CD4-positive, alpha-beta T cell treated with Interferon alpha-2 for 1 hour (primary cell): ENCODE measurements around the gene MRPL27.
"Not testable (repeated sequence)": the region's sequence is repeated elsewhere in the genome, so short reads cannot be mapped to it uniquely, and the experiment has no call there.

Experiments
- DNase-seq, 2 donors: peaks; one replicate each; pipeline ENCODE4 v3.0.0-alpha.2; 2020 to 2022

MRPL27 gene

GRCh38 chr17:50344731-50345365 is 28.1 kb downstream of the MRPL27 start:
- DNase-seq: no peak

DNA sequence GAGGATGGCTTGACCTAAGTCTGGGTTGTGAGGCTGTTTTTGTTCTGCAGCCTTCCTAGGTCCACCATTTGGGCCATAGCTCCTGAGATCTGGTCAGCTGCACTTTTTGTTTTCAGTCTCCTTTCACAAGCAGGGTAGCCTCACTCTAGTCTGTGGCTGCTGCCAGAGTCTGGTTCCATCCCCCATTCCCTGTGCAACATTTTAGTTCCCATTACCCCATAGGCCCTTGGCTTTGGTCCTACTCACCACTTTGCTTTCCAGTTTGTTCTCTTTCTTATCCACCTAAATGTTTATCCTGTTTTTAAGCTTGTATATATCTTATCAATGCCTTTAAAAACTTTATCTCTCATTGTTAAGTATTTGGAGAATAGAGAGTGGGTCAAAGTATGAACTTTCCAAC is 33.6 kb downstream of the MRPL27 start:
- DNase-seq: no peak

- DNase-seq: no peak
Measured at GRCh38 chr17:50338645-50339044, 34.3 kb downstream of the MRPL27 start.

- no peak for DNase-seq
Measured at GRCh38 chr17:50337956-50338355, 35.0 kb downstream of the MRPL27 start.

DNA sequence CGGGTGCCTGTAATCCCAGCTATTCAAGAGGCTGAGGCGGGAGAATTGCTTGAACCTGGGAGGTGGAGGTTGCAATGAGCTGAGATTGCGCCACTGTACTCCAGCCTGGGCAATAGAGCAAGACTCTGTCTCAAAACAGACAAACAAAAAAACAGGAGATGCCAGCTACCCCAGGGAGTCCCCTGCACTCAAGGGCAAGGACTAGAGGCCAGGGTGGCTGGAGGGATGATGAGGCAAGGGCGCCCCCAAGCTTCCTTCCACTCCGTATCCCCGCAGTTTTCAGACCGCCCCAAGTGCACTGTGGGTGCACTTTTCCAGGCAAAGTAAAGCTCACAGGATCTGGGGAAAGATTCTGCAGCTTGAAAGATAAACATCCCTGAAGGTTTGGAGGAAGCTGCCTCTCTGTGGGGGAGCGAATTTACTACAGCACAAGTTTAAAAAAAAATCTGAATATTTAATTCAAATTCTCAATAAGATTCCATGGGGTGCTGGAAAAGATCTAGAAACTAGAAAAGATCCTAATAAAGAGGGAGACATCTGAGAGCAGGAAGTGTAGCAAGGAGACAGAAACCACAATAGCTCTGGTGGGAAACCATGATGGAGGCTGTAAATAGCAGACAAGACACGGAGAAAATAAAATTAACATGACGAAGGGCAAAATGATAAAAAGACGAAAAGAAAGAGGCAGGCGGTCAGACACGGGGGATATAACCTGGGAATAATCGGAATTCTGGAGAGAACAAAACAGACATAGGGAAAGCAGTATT is 39.5 kb downstream of the MRPL27 start:
- DNase-seq: not testable (repeated sequence)

DNA sequence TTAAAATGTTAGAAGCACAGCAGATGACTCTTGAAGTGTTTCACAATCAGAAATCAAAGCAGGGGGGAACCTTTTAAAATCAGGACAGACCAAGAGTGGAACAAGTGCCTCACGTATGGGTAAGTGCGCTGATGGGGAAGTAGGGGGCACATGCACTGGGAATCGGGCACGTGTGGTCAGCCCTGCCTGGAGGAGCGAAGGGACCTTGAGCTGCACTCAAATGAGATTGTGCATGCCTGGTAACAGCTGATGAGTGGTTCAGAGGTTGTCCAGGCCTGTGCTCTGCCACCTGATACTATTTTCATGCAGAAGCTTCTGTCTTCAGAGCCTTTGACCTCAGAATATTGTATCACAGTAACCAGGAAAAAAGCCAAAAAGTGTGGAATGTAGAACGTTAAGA is 40.8 kb downstream of the MRPL27 start:
- DNase-seq: no peak

DNA sequence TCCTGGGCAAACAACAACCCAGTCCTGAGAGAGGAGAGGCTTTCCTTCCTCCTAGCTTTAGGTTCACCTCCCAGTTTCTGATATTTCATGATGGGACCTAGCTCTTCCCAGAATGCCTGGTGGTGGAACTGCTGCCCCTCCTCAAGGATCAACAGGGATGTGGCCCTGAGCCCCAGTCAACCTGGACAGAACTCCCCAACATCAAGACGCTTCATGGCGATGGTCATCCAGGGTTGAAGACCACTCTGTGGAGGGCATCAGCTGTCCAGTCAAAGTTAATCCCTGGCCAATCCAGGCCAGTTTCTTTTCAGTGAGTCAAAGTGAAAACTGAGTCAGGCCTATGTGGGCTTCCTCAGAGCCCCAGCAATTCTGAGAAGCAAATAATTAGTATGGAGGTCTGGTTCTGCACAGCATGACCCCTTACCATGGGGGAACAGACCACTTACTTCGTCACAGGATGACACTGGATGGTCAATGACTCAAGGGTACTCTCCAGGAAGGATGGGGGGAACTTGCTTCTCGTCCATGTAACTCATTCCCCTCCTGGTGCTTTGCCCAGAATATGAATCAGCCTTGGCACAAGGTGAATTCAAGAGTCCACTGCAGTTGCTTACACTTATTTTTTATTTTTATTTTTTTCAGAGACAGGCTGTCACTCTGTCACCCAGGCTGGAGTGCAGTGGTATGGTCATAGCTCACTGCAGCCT is 41.7 kb downstream of the MRPL27 start:
- no peak for DNase-seq

DNA sequence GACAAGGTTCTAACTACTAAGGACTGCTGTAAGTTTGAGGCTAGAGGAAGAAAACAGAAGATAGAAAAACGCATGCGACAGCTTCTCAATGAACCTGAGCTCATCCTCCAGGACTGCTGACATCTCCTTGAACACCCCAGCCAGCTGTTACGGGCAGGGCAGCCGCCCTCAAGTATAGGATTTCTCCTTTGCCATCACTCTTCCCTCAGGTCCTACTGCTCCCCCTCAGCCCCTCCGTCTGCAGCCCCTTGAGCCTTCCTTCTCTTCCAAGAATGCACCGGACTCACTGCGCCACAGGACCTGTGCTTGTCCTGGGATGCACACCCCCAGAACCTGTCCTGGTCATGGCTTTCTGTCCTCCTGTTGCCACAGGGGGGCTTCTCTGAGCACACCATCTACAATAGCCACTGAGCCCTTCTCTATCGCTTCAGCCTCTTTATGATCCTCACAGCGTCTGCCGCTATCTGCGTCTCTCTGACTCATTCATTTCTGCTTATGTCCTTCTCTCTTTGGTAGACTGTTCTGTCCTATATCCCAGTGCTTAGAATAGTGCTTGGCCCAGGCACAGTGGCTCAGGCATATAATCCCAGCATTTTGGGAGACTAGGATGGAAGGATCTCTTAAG is 42.7 kb downstream of the MRPL27 start:
- no peak for DNase-seq

DNA sequence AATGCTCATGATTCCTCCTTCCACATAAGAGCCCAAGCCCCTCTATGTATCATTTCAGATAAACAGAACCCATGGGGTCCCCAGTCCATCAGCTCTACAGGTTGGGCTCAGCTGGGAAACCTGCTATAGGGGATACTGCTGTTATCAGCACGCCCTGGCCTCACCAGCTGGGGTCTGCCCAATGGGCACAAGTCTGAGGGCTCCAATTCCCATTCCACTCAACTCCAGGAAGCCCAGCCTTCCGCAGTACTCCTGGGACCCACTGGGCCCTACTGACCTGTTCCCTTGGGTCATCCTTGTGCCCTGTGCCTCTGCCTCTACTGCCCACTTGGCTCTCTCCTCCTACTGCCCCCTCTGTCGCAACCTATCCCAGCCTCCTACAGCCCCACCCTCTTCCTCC is 43.3 kb downstream of the MRPL27 start:
- no peak for DNase-seq

DNA sequence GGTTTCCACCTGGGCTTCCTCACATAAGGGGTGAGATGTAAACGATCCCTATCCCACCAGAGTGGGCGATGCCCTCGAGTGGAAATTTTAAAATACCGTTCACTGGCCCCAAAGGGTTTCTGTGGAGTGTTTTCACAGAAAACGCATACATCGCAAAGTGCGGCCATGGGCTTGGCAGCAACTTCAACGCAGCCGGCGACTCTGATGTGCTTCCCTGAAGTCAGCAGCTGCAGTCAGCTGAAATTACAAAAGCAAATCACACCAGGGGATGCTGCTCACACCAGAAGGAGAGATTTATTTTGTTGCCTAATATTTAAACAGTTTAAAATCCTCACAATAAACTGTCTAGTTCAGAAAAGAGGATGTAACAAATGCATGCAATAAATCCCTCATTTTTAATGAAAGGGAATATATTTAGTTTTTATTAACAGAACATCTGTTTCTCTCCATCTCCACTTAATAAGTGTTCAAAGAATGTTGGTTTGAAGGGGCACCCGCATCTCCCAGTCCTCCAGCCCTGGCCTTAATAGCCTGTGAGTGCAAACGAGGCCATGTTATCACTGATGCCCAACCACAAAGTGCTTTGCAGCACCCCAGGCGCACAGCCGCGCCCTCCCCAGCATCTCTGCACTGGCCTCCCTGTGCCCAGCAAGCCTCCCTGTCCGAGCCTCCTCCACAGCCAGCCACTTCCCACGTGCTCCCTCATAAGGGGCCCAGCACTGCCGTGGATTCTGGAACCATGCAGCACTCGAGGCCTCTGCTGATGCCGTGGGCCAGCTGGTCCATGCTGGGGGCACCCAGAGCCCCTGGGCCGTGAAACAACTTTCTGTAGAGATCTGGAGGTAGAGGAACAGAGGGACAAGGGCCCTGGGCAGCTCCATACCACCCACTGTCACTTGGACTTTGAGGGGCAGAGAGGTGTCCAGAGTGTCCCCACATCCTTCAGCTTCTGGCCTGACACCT is 44.3 kb downstream of the MRPL27 start:
- no peak for DNase-seq

GRCh38 chr17:50326831-50327364 is 46.1 kb downstream of the MRPL27 start:
- DNase-seq: no peak

DNA sequence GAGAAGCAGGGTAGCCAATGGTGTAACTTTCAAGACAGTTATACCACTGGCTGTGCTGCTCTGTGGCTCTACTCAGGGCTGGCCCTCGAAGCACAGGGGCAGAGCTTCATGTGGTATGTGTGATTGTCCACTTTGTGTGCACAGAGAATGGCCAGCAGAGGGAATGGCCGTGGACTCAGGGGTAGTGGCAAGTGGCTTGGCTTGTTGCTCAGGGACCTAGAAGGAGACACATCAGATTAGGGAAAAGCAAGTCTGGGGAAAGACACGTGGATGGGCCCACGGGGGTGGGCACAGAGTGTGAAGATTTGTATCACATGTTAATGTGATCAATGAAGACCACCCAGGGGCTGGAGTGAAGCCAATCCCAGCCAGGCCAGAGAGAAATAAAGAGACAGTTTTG is 47.1 kb downstream of the MRPL27 start:
- no peak for DNase-seq

- no peak for DNase-seq
Measured at GRCh38 chr17:50323060-50323459, 49.9 kb downstream of the MRPL27 start.

DNA sequence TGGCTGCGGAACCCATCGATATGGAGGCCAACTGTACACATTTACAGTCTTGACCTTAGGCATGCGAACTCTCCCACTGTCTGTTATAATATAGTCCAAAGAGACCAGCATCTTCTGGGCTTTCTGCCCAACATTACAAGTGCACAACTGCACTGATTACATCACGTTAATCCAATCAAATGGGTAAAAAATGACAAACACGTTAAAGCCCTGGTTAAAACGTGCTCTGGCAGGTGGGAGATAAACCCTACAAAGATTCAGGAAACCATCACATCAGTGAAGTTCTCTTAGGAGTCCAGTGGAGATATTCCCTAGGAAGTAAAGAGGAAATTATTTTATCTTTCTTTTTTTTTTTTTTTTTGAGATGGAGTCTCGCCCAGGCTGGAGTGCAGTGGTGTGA is 50.7 kb downstream of the MRPL27 start:
- DNase-seq: no peak

DNA sequence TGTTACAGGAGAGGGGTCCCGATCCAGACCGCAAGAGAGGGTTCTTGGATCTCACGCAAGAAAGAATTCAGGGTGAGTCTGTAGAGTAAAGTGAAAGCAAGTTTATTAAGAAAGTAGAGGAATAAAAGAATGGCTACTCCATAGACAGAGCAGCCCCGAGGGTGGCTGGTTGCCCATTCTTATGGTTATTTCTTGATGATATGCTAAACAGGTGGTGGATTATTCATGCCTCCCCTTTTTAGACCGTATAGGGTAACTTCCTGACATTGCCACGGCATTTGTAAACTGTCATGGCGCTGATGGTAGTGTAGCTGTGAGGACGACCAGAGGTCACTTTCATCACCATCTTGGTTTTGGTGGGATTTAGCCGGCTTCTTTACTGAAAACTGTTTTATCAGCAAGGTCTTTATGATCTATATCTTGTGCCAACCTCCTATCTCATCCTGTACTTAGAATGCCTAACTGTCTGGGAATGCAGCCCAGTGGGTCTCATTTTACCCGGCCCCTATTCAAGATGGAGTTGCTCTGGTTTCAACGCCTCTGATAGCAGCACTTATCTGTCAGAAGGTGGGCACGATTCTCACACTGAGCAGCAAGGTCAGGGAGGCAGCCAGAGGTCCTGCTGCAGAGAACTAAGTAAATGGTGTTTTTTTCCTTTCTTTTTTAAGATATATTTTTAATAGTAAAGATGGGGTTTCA is 53.5 kb downstream of the MRPL27 start:
- no peak for DNase-seq

GRCh38 chr17:50318501-50319285 is 54.3 kb downstream of the MRPL27 start:
- DNase-seq: no peak
